GM12865 (cell line): Measurements from ENCODE around the gene PLCXD3.
A peak's percentile ranks its signal among the peaks of the same experiment; 100 is the strongest.
"Not testable (repeated sequence)": the region's sequence is repeated elsewhere in the genome, so short reads cannot be mapped to it uniquely, and the experiment has no call there.

Source experiments
- DNase-seq: peaks from one replicate; pipeline ENCODE4 v3.0.0; 2010; ENCODE audit warnings: low read depth
- H3K4me3 ChIP-seq: 2 replicates; pipeline ENCODE4 v1.5.1; 2011; ENCODE audit warnings: mild to moderate bottlenecking, low read depth, low read length, control low read depth
- CTCF ChIP-seq: IDR thresholded peaks from 2 replicates; pipeline ENCODE4 v1.5.1; 2011; ENCODE audit warnings: low read length, control low read depth, low read depth, inconsistent platforms; ENCODE audit not compliant: insufficient read depth; ENCODE audit errors: missing control alignments

The PLCXD3 gene

GRCh38 chr5:41485533-41485932 is 24.9 kb downstream of the PLCXD3 start:
- no peak overlapping the region for H3K4me3 ChIP-seq
- no peak for DNase-seq
- no peak for TF ChIP-seq CTCF

- TF ChIP-seq CTCF: no peak
- no peak overlapping the region for H3K4me3 ChIP-seq
- peak; percentile 6 for DNase-seq
These were observed 27.7 kb downstream of the PLCXD3 start for GRCh38 chr5:41482715-41483114.

GRCh38 chr5:41482173-41482572 is 28.2 kb downstream of the PLCXD3 start:
- H3K4me3 ChIP-seq: no peak overlapping the region
- DNase-seq: no peak
- TF ChIP-seq CTCF: no peak

GRCh38 chr5:41471571-41472208 is 38.7 kb downstream of the PLCXD3 start:
- H3K4me3 ChIP-seq, DNase-seq: not testable (repeated sequence)

DNA sequence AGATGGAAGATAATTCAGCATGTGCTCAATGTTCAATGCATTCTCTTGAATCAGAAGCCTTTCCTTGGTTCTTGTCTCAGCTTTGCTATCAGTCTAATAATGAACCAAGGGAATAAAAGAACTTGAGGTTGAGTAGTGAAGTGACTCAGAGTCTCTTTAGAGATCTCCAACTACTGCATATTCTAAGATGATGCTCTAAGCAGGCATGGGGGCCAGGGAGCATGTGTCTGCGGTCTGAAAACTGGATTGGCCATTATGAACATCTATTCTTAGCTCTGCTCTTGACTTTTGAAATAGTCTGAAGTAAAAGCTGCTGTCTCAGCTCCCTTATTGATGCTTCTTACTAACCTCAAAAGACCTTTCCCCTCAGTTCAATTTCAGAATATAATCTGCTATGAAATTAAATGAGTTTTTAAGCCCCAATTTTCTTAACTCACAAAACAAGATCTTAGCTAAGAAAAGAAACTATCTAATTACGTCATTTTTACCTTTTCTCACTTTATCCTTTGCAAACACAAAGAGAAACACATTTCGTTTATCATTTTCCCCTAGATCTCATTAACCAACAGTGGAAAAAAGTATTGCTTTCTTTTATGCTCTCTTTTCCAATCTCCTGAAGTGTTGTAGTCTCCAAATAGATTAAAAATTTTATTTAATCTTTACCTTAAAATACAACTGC is 44.8 kb downstream of the PLCXD3 start:
- no peak overlapping the region for H3K4me3 ChIP-seq
- DNase-seq: no peak
- TF ChIP-seq CTCF: no peak

DNA sequence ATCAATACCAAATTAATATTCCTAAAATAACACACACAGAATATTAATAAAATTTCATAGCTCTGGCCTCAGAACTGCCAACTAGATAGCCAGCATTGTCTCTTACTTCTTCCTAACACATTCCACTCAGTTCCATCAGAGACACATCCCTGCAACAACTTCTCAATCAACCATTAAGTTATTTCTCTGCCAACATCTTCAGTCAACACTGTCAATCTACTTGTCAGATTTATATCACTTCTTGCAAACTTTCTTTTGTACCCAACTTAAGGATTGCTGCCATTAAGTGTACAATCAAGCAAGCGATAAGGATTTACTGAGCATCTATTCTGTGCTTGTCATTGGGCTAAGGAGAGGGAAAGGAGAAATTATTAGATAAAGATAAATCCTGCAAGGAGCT is 50.8 kb downstream of the PLCXD3 start:
- DNase-seq: no peak
- no peak overlapping the region for H3K4me3 ChIP-seq
- no peak for TF ChIP-seq CTCF

GRCh38 chr5:41457094-41457493 is 53.3 kb downstream of the PLCXD3 start:
- no peak for TF ChIP-seq CTCF
- no peak for DNase-seq
- no peak overlapping the region for H3K4me3 ChIP-seq
